ENCODE results near the gene STXBP5.

Gene STXBP5

GRCh38 chr6:147227770-147228320 is 23.6 kb downstream of the STXBP5 start:
- Histone ChIP-seq H3K27ac (ENCODE audit: insufficient read depth in 1 of 2, low read depth in 1 of 2, low read length in 2 of 2, poor library complexity in 1 of 2, severe bottlenecking in 2 of 2) (no peak overlapping the region), H3K36me3 (ENCODE audit: control insufficient read depth in 4 of 4, insufficient read depth in 4 of 4, low read length in 3 of 4) (peaks cover 0 to 40% (median 7%) of the 10 kb centered on the region in 4 experiments), H3K27me3 (replicated peaks in 2 of 5; ENCODE audit: control insufficient read depth in 4 of 5, insufficient read depth in 5 of 5, low read length in 4 of 5) (no peaks in the 10 kb centered on the region), H3K4me3 (ENCODE audit: control insufficient read depth in 1 of 7, extremely low read depth in 1 of 7, insufficient read depth in 4 of 7, low read depth in 2 of 7, low read length in 6 of 7) (no peak overlapping the region), H3K4me1 (ENCODE audit: control extremely low read depth in 1 of 4, control insufficient read depth in 4 of 4, insufficient read depth in 4 of 4, low read length in 3 of 4) (peaks cover 0 to 13% (median 7%) of the 10 kb centered on the region in 4 experiments), H3K9me3 (ENCODE audit: control extremely low read depth in 1 of 5, control insufficient read depth in 4 of 5, insufficient read depth in 2 of 5, low read depth in 1 of 5, low read length in 4 of 5) (no peaks in the 10 kb centered on the region)
- no CpG with 5 or more reads among the region's 1 CpG for WGBS (ENCODE audit: insufficient coverage)
- ChIA-PET CTCF (interaction anchor here (1.0 kb wide), 1 partner anchor 23 kb away, joined by 3 read pairs; no protein-coding TSS in a partner anchor), POLR2A (no interaction called here)
- peak in 2 of 3 donors; percentile 20 to 45 for DNase-seq

GRCh38 chr6:147231589-147231988 is 27.4 kb downstream of the STXBP5 start:
- WGBS (ENCODE audit: insufficient coverage), result no CpG with 5 or more reads among the region's 1 CpG
- no peaks in the 10 kb centered on the region for H3K27me3 ChIP-seq (replicated peaks in 2 of 5; ENCODE audit: control insufficient read depth in 4 of 5, insufficient read depth in 5 of 5, low read length in 4 of 5)
- peaks cover 0 to 5% (median 2%) of the 10 kb centered on the region in 4 experiments for H3K4me1 ChIP-seq (ENCODE audit: control extremely low read depth in 1 of 4, control insufficient read depth in 4 of 4, insufficient read depth in 4 of 4, low read length in 3 of 4)
- H3K9me3 ChIP-seq (ENCODE audit: control extremely low read depth in 1 of 5, control insufficient read depth in 4 of 5, insufficient read depth in 2 of 5, low read depth in 1 of 5, low read length in 4 of 5), result no peaks in the 10 kb centered on the region
- no peak overlapping the region for H3K4me3 ChIP-seq (ENCODE audit: control insufficient read depth in 1 of 7, extremely low read depth in 1 of 7, insufficient read depth in 4 of 7, low read depth in 2 of 7, low read length in 6 of 7)
- POLR2A ChIA-PET, result no interaction called here
- CTCF ChIA-PET, result no interaction called here
- no peak for DNase-seq
- H3K36me3 ChIP-seq (ENCODE audit: control insufficient read depth in 4 of 4, insufficient read depth in 4 of 4, low read length in 3 of 4), result peaks cover 0 to 26% (median 5%) of the 10 kb centered on the region in 4 experiments
- no peak overlapping the region for H3K27ac ChIP-seq (ENCODE audit: insufficient read depth in 1 of 2, low read depth in 1 of 2, low read length in 2 of 2, poor library complexity in 1 of 2, severe bottlenecking in 2 of 2)

DNA sequence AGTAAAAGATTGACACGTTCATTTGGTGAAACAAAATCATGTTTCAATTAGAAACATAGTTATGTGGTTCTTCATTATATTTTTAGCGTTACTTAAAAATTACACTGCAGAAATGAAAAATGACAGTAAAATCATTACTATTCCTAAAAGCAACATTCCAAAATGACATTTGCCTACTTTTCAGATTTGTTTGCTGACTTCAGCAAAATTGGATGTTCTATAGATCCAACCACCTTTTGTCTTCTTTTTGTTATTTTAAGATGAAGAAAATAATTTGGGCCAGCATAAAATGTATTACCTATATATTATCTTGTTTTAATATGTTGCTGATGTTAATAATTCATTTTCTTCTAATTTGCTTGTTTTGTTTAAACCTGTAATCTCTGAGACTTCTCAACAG is 30.5 kb downstream of the STXBP5 start:
- Histone ChIP-seq H3K27me3 (replicated peaks in 2 of 5; ENCODE audit: control insufficient read depth in 4 of 5, insufficient read depth in 5 of 5, low read length in 4 of 5) (no peaks in the 10 kb centered on the region), H3K27ac (ENCODE audit: insufficient read depth in 1 of 2, low read depth in 1 of 2, low read length in 2 of 2, poor library complexity in 1 of 2, severe bottlenecking in 2 of 2) (no peak overlapping the region), H3K4me1 (ENCODE audit: control extremely low read depth in 1 of 4, control insufficient read depth in 4 of 4, insufficient read depth in 4 of 4, low read length in 3 of 4) (no peaks in the 10 kb centered on the region), H3K4me3 (ENCODE audit: control insufficient read depth in 1 of 7, extremely low read depth in 1 of 7, insufficient read depth in 4 of 7, low read depth in 2 of 7, low read length in 6 of 7) (no peak overlapping the region), H3K9me3 (ENCODE audit: control extremely low read depth in 1 of 5, control insufficient read depth in 4 of 5, insufficient read depth in 2 of 5, low read depth in 1 of 5, low read length in 4 of 5) (no peaks in the 10 kb centered on the region), H3K36me3 (ENCODE audit: control insufficient read depth in 4 of 4, insufficient read depth in 4 of 4, low read length in 3 of 4) (peaks cover 4 to 32% (median 25%) of the 10 kb centered on the region in 4 experiments)
- no peak for DNase-seq
- ChIA-PET POLR2A (no interaction called here), CTCF (no interaction called here)
- WGBS (ENCODE audit: insufficient coverage), result no CpG with 5 or more reads among the region's 2 CpGs

GRCh38 chr6:147238164-147238563 is 33.9 kb downstream of the STXBP5 start:
- no peak for DNase-seq
- ChIA-PET POLR2A (no interaction called here), CTCF (no interaction called here)
- no peak overlapping the region for H3K4me3 ChIP-seq (ENCODE audit: control insufficient read depth in 1 of 7, extremely low read depth in 1 of 7, insufficient read depth in 4 of 7, low read depth in 2 of 7, low read length in 6 of 7)
- H3K27me3 ChIP-seq (replicated peaks in 2 of 5; ENCODE audit: control insufficient read depth in 4 of 5, insufficient read depth in 5 of 5, low read length in 4 of 5), result no peaks in the 10 kb centered on the region
- H3K4me1 ChIP-seq (ENCODE audit: control extremely low read depth in 1 of 4, control insufficient read depth in 4 of 4, insufficient read depth in 4 of 4, low read length in 3 of 4), result no peaks in the 10 kb centered on the region
- H3K9me3 ChIP-seq (ENCODE audit: control extremely low read depth in 1 of 5, control insufficient read depth in 4 of 5, insufficient read depth in 2 of 5, low read depth in 1 of 5, low read length in 4 of 5), result no peaks in the 10 kb centered on the region
- no CpG with 5 or more reads among the region's 3 CpGs for WGBS (ENCODE audit: insufficient coverage)
- H3K27ac ChIP-seq (ENCODE audit: insufficient read depth in 1 of 2, low read depth in 1 of 2, low read length in 2 of 2, poor library complexity in 1 of 2, severe bottlenecking in 2 of 2), result no peak overlapping the region
- H3K36me3 ChIP-seq (ENCODE audit: control insufficient read depth in 4 of 4, insufficient read depth in 4 of 4, low read length in 3 of 4), result peaks cover 10 to 52% (median 32%) of the 10 kb centered on the region in 4 experiments

- H3K27ac ChIP-seq (ENCODE audit: insufficient read depth in 1 of 2, low read depth in 1 of 2, low read length in 2 of 2, poor library complexity in 1 of 2, severe bottlenecking in 2 of 2), result no peak overlapping the region
- no peaks in the 10 kb centered on the region for H3K4me1 ChIP-seq (ENCODE audit: control extremely low read depth in 1 of 4, control insufficient read depth in 4 of 4, insufficient read depth in 4 of 4, low read length in 3 of 4)
- H3K27me3 ChIP-seq (replicated peaks in 2 of 5; ENCODE audit: control insufficient read depth in 4 of 5, insufficient read depth in 5 of 5, low read length in 4 of 5), result no peaks in the 10 kb centered on the region
- ChIA-PET CTCF (interaction anchor here (1.1 kb wide), 1 partner anchor 16 kb away, joined by 3 read pairs; no protein-coding TSS in a partner anchor), POLR2A (no interaction called here)
- peaks cover 10 to 56% (median 32%) of the 10 kb centered on the region in 4 experiments for H3K36me3 ChIP-seq (ENCODE audit: control insufficient read depth in 4 of 4, insufficient read depth in 4 of 4, low read length in 3 of 4)
- no peak for DNase-seq
- WGBS (ENCODE audit: insufficient coverage), result no CpG with 5 or more reads among the region's 5 CpGs
- no peak overlapping the region for H3K4me3 ChIP-seq (ENCODE audit: control insufficient read depth in 1 of 7, extremely low read depth in 1 of 7, insufficient read depth in 4 of 7, low read depth in 2 of 7, low read length in 6 of 7)
- no peaks in the 10 kb centered on the region for H3K9me3 ChIP-seq (ENCODE audit: control extremely low read depth in 1 of 5, control insufficient read depth in 4 of 5, insufficient read depth in 2 of 5, low read depth in 1 of 5, low read length in 4 of 5)
Observed at GRCh38 chr6:147238906-147239305, 34.7 kb downstream of the STXBP5 start.

DNA sequence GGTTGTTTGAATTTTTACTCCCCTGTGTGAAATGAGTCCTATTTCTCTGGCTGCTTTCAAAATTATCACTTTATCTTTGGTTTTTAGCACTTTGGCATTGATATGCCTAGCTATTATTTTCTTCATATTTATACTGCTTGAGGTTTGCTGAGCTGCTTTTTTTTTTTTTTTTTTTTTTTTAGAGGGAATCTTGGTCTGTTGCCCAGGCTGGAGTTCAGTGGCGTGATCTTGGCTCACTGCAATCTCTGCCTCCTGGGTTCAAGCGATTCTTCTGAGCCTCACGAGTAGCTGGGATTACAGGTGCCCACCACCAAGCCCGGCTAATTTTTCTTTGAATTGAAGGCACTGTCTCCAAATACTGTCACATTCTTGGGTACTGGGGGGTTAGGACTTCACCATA is 40.6 kb downstream of the STXBP5 start:
- POLR2A ChIA-PET, result no interaction called here

DNA sequence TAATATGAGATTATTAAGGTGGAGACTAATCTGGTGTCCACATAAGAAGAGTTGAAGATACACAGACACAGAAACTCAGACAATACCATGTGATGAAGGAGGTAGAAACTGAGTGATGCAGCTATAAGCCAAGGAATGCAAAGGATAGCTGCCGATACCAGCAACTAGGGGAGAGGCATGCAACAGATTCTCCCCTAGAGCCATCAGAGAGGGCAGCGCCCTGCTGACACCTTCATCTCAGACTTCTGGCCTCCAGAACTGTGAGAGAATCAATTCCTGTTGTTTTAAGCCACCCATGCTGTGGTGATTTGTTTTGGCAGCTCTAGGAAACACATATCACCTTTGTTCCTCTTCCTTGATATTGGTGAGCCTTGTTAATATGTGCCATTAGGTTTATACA is 41.5 kb downstream of the STXBP5 start:
- Histone ChIP-seq H3K27ac (ENCODE audit: insufficient read depth in 1 of 2, low read depth in 1 of 2, low read length in 2 of 2, poor library complexity in 1 of 2, severe bottlenecking in 2 of 2) (no peak overlapping the region), H3K4me1 (ENCODE audit: control extremely low read depth in 1 of 4, control insufficient read depth in 4 of 4, insufficient read depth in 4 of 4, low read length in 3 of 4) (no peaks in the 10 kb centered on the region), H3K27me3 (replicated peaks in 2 of 5; ENCODE audit: control insufficient read depth in 4 of 5, insufficient read depth in 5 of 5, low read length in 4 of 5) (no peaks in the 10 kb centered on the region), H3K4me3 (ENCODE audit: control insufficient read depth in 1 of 7, extremely low read depth in 1 of 7, insufficient read depth in 4 of 7, low read depth in 2 of 7, low read length in 6 of 7) (no peak overlapping the region), H3K9me3 (ENCODE audit: control extremely low read depth in 1 of 5, control insufficient read depth in 4 of 5, insufficient read depth in 2 of 5, low read depth in 1 of 5, low read length in 4 of 5) (peaks cover 0 to 3% (median under 1%) of the 10 kb centered on the region in 5 experiments), H3K36me3 (ENCODE audit: control insufficient read depth in 4 of 4, insufficient read depth in 4 of 4, low read length in 3 of 4) (peaks cover 6 to 62% (median 38%) of the 10 kb centered on the region in 4 experiments)
- POLR2A ChIA-PET, result no interaction called here
- CTCF ChIA-PET, result interaction anchor here (1.0 to 1.5 kb wide), 5 partner anchors 10 to 39 kb away, joined by 3 to 4 read pairs (median 3); no protein-coding TSS in a partner anchor
- 90% methylated on average over 1 of the region's 2 CpGs for WGBS (ENCODE audit: insufficient coverage)
- no peak for DNase-seq

More for the DNA sequence above, 40.6 kb downstream of the STXBP5 start:
- no peak for DNase-seq
- CTCF ChIA-PET, result interaction anchor here (1.0 to 1.5 kb wide), 4 partner anchors 11 to 40 kb away, joined by 3 to 4 read pairs (median 3); no protein-coding TSS in a partner anchor
- Histone ChIP-seq H3K27ac (ENCODE audit: insufficient read depth in 1 of 2, low read depth in 1 of 2, low read length in 2 of 2, poor library complexity in 1 of 2, severe bottlenecking in 2 of 2) (no peak overlapping the region), H3K36me3 (ENCODE audit: control insufficient read depth in 4 of 4, insufficient read depth in 4 of 4, low read length in 3 of 4) (peaks cover 8 to 57% (median 34%) of the 10 kb centered on the region in 4 experiments), H3K4me1 (ENCODE audit: control extremely low read depth in 1 of 4, control insufficient read depth in 4 of 4, insufficient read depth in 4 of 4, low read length in 3 of 4) (no peaks in the 10 kb centered on the region), H3K9me3 (ENCODE audit: control extremely low read depth in 1 of 5, control insufficient read depth in 4 of 5, insufficient read depth in 2 of 5, low read depth in 1 of 5, low read length in 4 of 5) (no peaks in the 10 kb centered on the region), H3K27me3 (replicated peaks in 2 of 5; ENCODE audit: control insufficient read depth in 4 of 5, insufficient read depth in 5 of 5, low read length in 4 of 5) (no peaks in the 10 kb centered on the region), H3K4me3 (ENCODE audit: control insufficient read depth in 1 of 7, extremely low read depth in 1 of 7, insufficient read depth in 4 of 7, low read depth in 2 of 7, low read length in 6 of 7) (no peak overlapping the region)
- 89% methylated on average over 3 of the region's 4 CpGs for WGBS (ENCODE audit: insufficient coverage)
